ENCODE results near the gene TMPRSS15.

Gene TMPRSS15

DNA sequence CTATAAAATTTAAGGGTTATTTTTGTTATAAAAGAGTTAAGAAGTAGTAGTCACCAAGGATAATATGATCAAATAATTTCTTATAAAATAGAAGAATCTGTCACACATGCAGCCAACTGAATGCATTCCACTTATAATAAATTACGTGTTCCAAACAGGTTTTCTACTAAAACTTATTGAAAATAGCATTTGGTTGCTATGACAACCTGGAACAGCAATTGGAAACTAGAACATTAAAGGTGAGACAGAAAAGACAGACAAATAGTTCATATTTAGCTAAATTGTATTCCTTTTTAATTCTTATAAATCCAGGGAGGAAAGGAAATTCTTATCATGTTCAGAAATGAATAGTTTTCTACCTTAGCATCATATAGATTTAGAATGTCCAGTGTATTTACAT is 168.0 kb downstream of the TMPRSS15 start:
- DNase-seq, result no peak

DNA sequence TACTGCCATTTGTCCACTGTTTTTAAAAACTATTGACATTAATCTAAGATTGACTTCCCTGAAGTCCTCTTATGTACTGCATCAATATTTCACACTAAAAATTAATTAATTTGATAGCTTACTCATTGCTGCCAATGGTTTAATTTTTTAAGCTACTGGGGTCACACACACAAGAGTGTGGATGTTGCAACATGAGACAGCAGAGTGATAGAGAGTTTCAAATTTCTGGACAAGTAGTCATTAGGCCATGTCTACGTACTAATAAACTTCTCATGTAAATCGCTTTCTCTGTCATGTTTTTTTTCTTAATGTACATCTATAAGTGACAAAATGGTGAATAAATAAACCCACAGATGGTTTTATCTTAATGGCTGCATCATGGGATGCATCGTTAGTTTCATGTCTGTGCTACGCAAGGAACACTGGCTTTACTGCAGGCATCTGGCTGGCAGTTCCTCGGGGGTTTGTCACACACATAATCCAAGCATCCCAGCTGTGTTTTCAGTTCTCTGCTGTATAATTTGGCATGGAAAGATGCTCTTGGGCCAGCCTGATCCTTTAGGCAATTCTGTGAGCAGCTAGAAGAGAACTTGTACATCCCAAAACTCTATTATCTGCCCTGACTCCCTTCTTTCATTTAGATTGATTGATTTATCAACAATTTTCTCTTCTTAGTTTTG is 175.4 kb downstream of the TMPRSS15 start:
- no peak for DNase-seq

DNA sequence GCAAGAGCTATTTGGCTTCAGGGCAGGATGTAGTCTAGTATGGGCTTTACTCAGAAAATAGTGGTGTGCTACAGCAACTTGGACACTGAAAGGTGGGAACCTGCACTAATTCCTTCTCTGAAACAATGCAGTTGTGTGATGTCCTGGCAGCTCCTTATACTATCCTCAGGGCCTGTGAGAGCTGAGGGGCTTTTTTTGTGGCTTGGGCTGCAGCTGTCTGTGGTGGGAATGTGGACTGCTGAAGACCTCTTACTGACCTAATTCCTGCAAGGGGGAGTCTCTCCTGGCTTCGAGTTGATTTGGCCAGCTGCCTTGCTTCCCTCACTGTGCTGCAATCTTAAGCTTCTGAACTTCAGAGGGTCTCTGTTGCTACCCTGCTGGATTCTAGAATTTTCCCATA is 181.2 kb downstream of the TMPRSS15 start:
- no peak for DNase-seq

DNA sequence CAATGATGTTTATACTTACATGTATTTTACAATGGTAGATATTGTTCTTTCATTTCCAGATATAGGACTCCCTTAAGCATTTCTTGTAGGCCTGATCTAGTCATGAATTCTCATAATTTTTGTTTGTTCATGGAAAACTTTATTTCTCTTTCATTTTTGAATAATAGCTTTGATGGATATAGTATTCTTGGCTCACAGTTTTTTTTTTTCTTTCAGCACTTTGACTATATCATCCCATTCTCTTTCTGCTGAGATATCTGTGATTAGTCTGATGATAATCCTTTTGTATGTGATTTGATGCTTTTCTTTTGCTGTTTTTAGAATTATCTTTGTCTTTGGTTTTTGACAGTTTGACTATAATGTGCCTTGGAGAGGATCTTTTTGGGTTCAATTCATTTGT is 183.1 kb downstream of the TMPRSS15 start:
- no peak for DNase-seq
